Endodermal cell (in vitro differentiated cells): Measurements from ENCODE around the gene KIAA1328. TPM values are rescaled to one million over a fixed set of nuclear protein-coding genes. Genes with fewer than 3 reads are reported as not detected.

Source experiments
- DNase-seq: peaks from one replicate; pipeline ENCODE4 v3.0.0-alpha.2; 2017
- H3K27ac ChIP-seq: 2 replicates; pipeline ENCODE4 v1.5.1; 2013; ENCODE audit warnings: mild to moderate bottlenecking, low read depth, low read length, moderate library complexity
- H3K27me3 ChIP-seq: 2 replicates; pipeline ENCODE4 v1.6.1; 2013; ENCODE audit warnings: mild to moderate bottlenecking, low read length, moderate library complexity; ENCODE audit not compliant: insufficient read depth, control insufficient read depth, poor library complexity, severe bottlenecking
- H3K36me3 ChIP-seq: 2 replicates; pipeline ENCODE4 v1.7.0; 2013; ENCODE audit warnings: mild to moderate bottlenecking, low read length, moderate library complexity; ENCODE audit not compliant: control insufficient read depth, insufficient read depth
- H3K4me1 ChIP-seq: one replicate; pipeline ENCODE4 v1.7.0; 2013; ENCODE audit warnings: low read length; ENCODE audit not compliant: control insufficient read depth, insufficient read depth
- H3K4me3 ChIP-seq: 2 replicates; pipeline ENCODE4 v1.5.1; 2013; ENCODE audit warnings: mild to moderate bottlenecking, low read length, moderate library complexity
- H3K9ac ChIP-seq: 2 replicates; pipeline ENCODE4 v1.6.1; 2013; ENCODE audit warnings: mild to moderate bottlenecking, low read length, moderate library complexity; ENCODE audit not compliant: poor library complexity, severe bottlenecking; ENCODE audit errors: extremely low read depth
- H3K9me3 ChIP-seq: 2 replicates; pipeline ENCODE4 v1.6.1; 2013; ENCODE audit warnings: mild to moderate bottlenecking, low read length, moderate library complexity; ENCODE audit not compliant: control insufficient read depth
- H3K27ac Mint-ChIP-seq: 2 replicates; pipeline ENCODE4 v1.8.0; 2020; ENCODE audit warnings: mixed read lengths
- H3K27me3 Mint-ChIP-seq: 2 replicates; pipeline ENCODE4 v1.8.0; 2021; ENCODE audit warnings: mild to moderate bottlenecking, mixed read lengths; ENCODE audit not compliant: insufficient read depth
- H3K36me3 Mint-ChIP-seq: 2 replicates; pipeline ENCODE4 v1.8.0; 2020; ENCODE audit warnings: low read depth, mixed read lengths
- H3K4me1 Mint-ChIP-seq: 2 replicates; pipeline ENCODE4 v1.8.0; 2020; ENCODE audit warnings: mixed read lengths
- H3K4me3 Mint-ChIP-seq: 2 replicates; pipeline ENCODE4 v1.8.0; 2020; ENCODE audit warnings: mild to moderate bottlenecking, moderate library complexity, mixed read lengths
- H3K9me3 Mint-ChIP-seq: 2 replicates; pipeline ENCODE4 v1.8.0; 2020; ENCODE audit warnings: mild to moderate bottlenecking, mixed read lengths
- CTCF ChIP-seq: fragments of 200-600 bp; sonication (generic); conservative IDR thresholded peaks from 2 replicates; pipeline ENCODE4 v1.5.0; 2021; ENCODE audit warnings: antibody characterized with exemption, mild to moderate bottlenecking
- WGBS, 2 experiments: methylation state at CpG; one replicate each; pipeline versions ENCODE4 v1.1.5 to v1.1.7; 2013; ENCODE audit warnings: missing lambda C conversion rate in 2 of 2, mixed read lengths in 1 of 2; ENCODE audit not compliant: insufficient coverage in 1 of 2, insufficient read length in 1 of 2; 5-methylcytosine and 5-hydroxymethylcytosine counted together
- total RNA-seq, 2 donors: library from RNA; stranded (reverse); fragmentation: NEBNext Ultra II Directional in 1 of 2; extraction: Animal tissue kit (Norgen Biotek cat#: 25700) in 1 of 2; gene quantifications; 2 replicates in 1 of 2; 3 replicates in 1 of 2; pipeline ENCODE4 v1.2.1, GENCODE V29; 2021

Gene KIAA1328
- total RNA-seq, 2 donors from 2014 or later: 7.6 to 8.4 TPM

GRCh38 chr18:37160038-37160820 is 331.3 kb downstream of the KIAA1328 start:
- Histone ChIP-seq H3K27ac (no peak overlapping the region), H3K4me3 (no peak overlapping the region), H3K9me3 (no peaks in the 10 kb centered on the region), H3K27me3 (no peaks in the 10 kb centered on the region), H3K36me3 (no peaks in the 10 kb centered on the region), H3K4me1 (peaks cover 5% of the 10 kb centered on the region), H3K9ac (no peak overlapping the region)
- Mint-ChIP-seq H3K27me3 (no peaks in the 10 kb centered on the region), H3K4me1 (peaks cover 20% of the 10 kb centered on the region), H3K36me3 (no peaks in the 10 kb centered on the region), H3K9me3 (no peaks in the 10 kb centered on the region), H3K4me3 (no peak overlapping the region), H3K27ac (no peak overlapping the region)
- no peak for TF ChIP-seq CTCF
- WGBS, 2 experiments: 64 to 66% methylated on average over 1 to 2 of the region's 3 CpGs
- DNase-seq: no peak

- peaks cover 28% of the 10 kb centered on the region for H3K4me1 Mint-ChIP-seq
- Histone ChIP-seq H3K36me3 (no peaks in the 10 kb centered on the region), H3K27me3 (no peaks in the 10 kb centered on the region), H3K4me3 (no peak overlapping the region), H3K9me3 (no peaks in the 10 kb centered on the region), H3K4me1 (peaks cover 6% of the 10 kb centered on the region), H3K27ac (no peak overlapping the region), H3K9ac (no peak overlapping the region)
- 79 to 100% methylated on average over 1 of the region's 1 CpG for WGBS, 2 experiments
- H3K36me3 Mint-ChIP-seq: no peaks in the 10 kb centered on the region
- H3K27me3 Mint-ChIP-seq: no peaks in the 10 kb centered on the region
- no peak overlapping the region for H3K4me3 Mint-ChIP-seq
- DNase-seq: no peak
- no peak for TF ChIP-seq CTCF
- H3K9me3 Mint-ChIP-seq: no peaks in the 10 kb centered on the region
- no peak overlapping the region for H3K27ac Mint-ChIP-seq
These were observed 332.6 kb downstream of the KIAA1328 start for GRCh38 chr18:37161491-37161890.

- H3K27ac ChIP-seq: no peak overlapping the region
- TF ChIP-seq CTCF: no peak
- no peaks in the 10 kb centered on the region for H3K36me3 ChIP-seq
- H3K4me1 ChIP-seq: peaks cover 10% of the 10 kb centered on the region
- H3K27ac Mint-ChIP-seq: no peak overlapping the region
- no peak overlapping the region for H3K4me3 ChIP-seq
- no peak overlapping the region for H3K4me3 Mint-ChIP-seq
- no peaks in the 10 kb centered on the region for H3K9me3 ChIP-seq
- H3K4me1 Mint-ChIP-seq: peaks cover 36% of the 10 kb centered on the region
- H3K9ac ChIP-seq: no peak overlapping the region
- DNase-seq: no peak
- no peaks in the 10 kb centered on the region for H3K36me3 Mint-ChIP-seq
- H3K27me3 ChIP-seq: no peaks in the 10 kb centered on the region
- WGBS, 2 experiments: 100% methylated on average over 1 of the region's 1 CpG; no CpG with 5 or more reads in 1 of the 2 experiments
- H3K9me3 Mint-ChIP-seq: no peaks in the 10 kb centered on the region
- no peaks in the 10 kb centered on the region for H3K27me3 Mint-ChIP-seq
These were observed 333.6 kb downstream of the KIAA1328 start for GRCh38 chr18:37162551-37162950.
